HUES48 (cell line): ENCODE results near the gene MED9.
"Not testable (repeated sequence)": the region's sequence is repeated elsewhere in the genome, so short reads cannot be mapped to it uniquely, and the experiment has no call there.

ENCODE experiments used
- H3K27ac ChIP-seq: one replicate; pipeline ENCODE4 v1.7.0; 2013; ENCODE audit warnings: low read depth, low read length, inconsistent platforms
- H3K27me3 ChIP-seq: 2 replicates; pipeline ENCODE4 v1.6.1; 2013; ENCODE audit warnings: mild to moderate bottlenecking, low read length; ENCODE audit not compliant: control insufficient read depth, insufficient read depth
- H3K36me3 ChIP-seq: 2 replicates; pipeline ENCODE4 v1.6.1; 2013; ENCODE audit warnings: low read length; ENCODE audit not compliant: control insufficient read depth, insufficient read depth
- H3K4me1 ChIP-seq: 2 replicates; pipeline ENCODE4 v1.6.1; 2013; ENCODE audit warnings: mild to moderate bottlenecking, low read length; ENCODE audit not compliant: control insufficient read depth, insufficient read depth
- H3K4me3 ChIP-seq: 2 replicates; pipeline ENCODE4 v1.5.1; 2013; ENCODE audit warnings: mild to moderate bottlenecking, low read depth, low read length
- H3K9ac ChIP-seq: 2 replicates; pipeline ENCODE4 v1.6.1; 2013; ENCODE audit warnings: mild to moderate bottlenecking, low read depth, low read length, moderate library complexity
- H3K9me3 ChIP-seq: 2 replicates; pipeline ENCODE4 v1.6.1; 2013; ENCODE audit warnings: low read length; ENCODE audit not compliant: control insufficient read depth, insufficient read depth

Gene MED9

DNA sequence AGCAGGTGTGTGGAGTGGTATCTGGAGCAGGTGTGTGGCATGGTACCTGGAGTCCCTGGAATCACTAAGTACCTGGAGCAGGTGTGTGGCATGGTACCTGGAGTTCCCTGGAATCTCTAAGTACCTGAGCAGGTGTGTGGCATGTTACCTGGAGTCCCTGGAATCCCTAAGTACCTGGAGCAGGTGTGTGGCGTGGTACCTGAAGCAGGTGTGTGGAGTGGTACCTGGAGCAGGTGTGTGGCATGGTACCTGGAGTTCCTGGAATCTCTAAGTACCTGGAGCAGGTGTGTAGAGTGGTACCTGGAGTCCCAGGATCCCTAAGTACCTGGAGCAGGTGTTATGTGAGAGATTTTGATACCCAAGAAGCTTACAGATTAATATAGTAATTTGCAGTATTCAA lies 22.1 kb upstream of the MED9 start:
- H3K27me3 ChIP-seq, H3K9me3 ChIP-seq, H3K4me3 ChIP-seq: not testable (repeated sequence)

DNA sequence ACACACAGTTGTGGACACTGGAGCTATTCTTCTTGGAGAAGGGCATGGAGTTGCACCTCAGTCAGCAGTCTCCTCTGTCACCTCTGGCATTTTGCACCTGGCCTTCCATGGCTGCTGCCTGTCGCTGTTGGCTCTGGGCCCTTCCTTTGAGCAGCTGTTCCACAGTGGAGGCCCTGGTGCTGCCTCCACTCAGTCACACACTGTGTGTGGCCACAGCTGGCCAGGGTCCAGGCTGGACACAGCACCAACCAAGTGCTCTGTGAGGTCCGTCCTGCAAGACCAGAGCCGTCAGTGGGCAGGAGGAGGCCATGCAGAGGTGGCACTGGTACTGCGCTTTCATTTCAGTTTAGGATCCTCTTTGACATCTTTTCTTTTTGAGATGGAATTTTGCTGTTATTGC lies 21.6 kb upstream of the MED9 start:
- Histone ChIP-seq H3K27ac (no peak overlapping the region), H3K4me3 (no peak overlapping the region), H3K9ac (no peak overlapping the region), H3K4me1 (no peaks in the 10 kb centered on the region), H3K36me3 (no peaks in the 10 kb centered on the region), H3K27me3 (no peaks in the 10 kb centered on the region), H3K9me3 (0 out of 2 replicates have a peak, but pooled peaks cover 4% of the 10 kb centered on the region)

More for the DNA sequence above, 22.1 kb upstream of the MED9 start:
- not testable (repeated sequence) for H3K36me3 ChIP-seq, H3K27ac ChIP-seq, H3K9ac ChIP-seq, H3K4me1 ChIP-seq

DNA sequence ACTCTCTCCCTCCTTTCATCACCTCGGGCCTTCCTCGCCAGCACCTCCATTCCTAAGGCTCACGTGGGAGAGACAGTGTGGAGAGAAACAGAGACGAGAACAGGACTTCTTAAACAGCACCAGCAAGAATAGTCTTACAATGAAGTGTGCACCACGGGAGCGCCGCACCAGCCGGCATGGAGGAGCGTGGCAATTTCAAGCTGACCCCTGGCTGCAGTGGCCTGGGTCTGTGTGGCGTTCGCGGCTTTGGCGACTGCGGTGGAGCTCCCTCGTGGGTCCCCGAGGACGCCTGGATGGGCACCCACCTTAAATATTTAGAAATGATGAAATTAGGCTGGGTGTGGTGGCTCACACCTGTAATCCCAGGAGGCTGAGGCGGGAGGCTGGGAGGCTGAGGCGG lies 20.5 kb upstream of the MED9 start:
- Histone ChIP-seq H3K9ac (no peak overlapping the region), H3K4me1 (no peaks in the 10 kb centered on the region), H3K9me3 (0 out of 2 replicates have a peak, but pooled peaks cover 4% of the 10 kb centered on the region), H3K36me3 (no peaks in the 10 kb centered on the region), H3K27ac (no peak overlapping the region), H3K27me3 (no peaks in the 10 kb centered on the region), H3K4me3 (no peak overlapping the region)

DNA sequence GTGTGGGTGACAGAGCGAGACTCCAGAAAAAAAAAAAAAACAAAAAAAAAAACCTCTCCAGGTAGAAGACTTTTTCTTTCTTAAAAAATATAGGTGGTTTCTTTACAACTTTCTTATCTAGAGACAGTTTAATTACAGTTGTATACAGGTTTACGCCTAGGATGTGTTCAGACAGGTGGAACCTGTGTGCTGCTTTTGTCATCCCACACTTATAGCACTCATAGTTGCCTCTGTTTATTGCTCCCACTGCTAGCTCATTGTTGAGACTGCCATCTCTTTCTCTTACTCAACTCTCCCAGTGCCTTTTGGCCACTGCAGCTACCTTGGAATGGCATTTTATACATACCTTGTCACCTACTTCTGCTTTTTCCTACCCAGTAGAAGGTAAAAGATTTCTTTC lies 19.1 kb upstream of the MED9 start:
- H3K36me3 ChIP-seq, result no peaks in the 10 kb centered on the region
- H3K27ac ChIP-seq, result no peak overlapping the region
- H3K9me3 ChIP-seq, result 0 out of 2 replicates have a peak, but pooled peaks cover 4% of the 10 kb centered on the region
- no peaks in the 10 kb centered on the region for H3K27me3 ChIP-seq
- H3K4me1 ChIP-seq, result no peaks in the 10 kb centered on the region
- H3K9ac ChIP-seq, result no peak overlapping the region
- no peak overlapping the region for H3K4me3 ChIP-seq

DNA sequence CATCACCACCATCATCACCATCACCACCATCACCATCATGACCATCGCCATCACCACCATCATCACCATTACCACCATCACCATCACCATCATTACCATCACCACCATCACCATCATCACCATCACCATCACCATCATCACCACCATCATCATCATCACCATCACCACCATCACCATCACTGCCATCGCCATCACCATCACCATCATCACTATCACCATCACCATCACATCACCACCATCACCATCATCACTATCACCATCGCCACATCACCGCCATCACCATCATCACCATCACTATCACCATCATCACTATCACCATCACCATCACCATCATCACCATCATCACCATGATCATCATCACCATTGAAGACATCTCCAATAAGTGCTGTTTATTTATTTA lies 16.8 kb upstream of the MED9 start:
- 0 out of 2 replicates have a peak, but pooled peaks cover 4% of the 10 kb centered on the region for H3K9me3 ChIP-seq
- no peak overlapping the region for H3K9ac ChIP-seq
- H3K4me1 ChIP-seq, result no peaks in the 10 kb centered on the region
- no peaks in the 10 kb centered on the region for H3K36me3 ChIP-seq
- no peaks in the 10 kb centered on the region for H3K27me3 ChIP-seq
- no peak overlapping the region for H3K4me3 ChIP-seq
- no peak overlapping the region for H3K27ac ChIP-seq

DNA sequence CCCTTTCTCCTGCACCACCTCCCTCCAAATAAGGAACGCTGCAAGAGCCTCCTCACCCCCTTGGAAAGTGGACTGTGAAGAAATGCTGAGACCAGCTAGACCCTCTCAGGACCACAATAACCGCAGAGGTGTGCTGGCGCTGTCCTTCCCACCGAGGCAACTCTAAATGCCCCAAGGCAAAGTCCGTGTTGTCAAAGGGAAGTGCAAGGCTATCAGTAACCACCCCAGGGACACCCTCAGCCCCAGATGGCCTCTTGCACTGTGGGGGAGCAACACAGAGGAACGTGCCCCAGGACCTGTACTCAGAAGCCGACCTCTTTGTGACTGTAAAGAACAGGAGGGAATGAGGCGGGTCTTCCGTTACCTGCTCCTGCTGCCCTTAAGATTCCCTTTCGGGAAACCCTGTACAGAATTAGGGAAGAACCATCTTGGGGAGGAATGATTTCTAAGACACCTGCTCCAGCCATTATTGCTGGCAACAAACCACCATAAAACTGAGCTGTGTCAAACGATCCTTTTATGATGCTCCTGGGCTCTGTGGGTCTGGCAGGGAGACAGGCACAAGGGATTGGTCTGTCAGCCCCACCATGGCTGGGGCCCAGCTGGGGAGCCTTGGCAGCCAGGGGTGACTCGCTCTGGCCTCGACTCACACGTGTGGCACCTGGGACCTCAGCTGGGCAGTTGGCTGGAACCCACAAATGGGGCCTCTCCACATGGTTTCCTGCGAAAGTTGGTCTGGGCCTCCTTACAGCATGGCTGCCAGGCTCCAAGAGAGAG lies 14.6 kb upstream of the MED9 start:
- 0 out of 2 replicates have a peak, but pooled peaks cover 4% of the 10 kb centered on the region for H3K9me3 ChIP-seq
- H3K27me3 ChIP-seq, result peaks cover 4% of the 10 kb centered on the region
- H3K36me3 ChIP-seq, result no peaks in the 10 kb centered on the region
- H3K4me1 ChIP-seq, result no peaks in the 10 kb centered on the region
- no peak overlapping the region for H3K9ac ChIP-seq
- no peak overlapping the region for H3K27ac ChIP-seq
- H3K4me3 ChIP-seq, result no peak overlapping the region

DNA sequence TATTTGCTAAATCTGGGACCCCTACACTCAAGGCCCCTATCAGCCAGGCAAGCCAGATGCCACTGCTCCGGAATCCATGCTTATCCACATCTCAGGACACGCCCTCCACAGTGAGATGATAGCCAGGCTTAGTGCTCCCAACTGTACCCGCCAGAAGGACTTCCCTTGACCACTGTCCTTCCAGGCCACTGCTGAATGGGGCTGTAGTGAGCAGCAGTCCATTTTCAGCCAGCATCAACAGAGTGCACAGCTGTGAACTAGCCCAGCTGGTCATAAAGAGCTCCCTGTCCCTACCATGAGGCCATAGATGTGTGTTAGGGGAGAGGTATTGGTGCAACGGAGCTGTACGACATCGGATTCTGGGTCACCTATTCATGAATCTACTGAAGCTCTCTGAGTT lies 13.0 kb upstream of the MED9 start:
- Histone ChIP-seq H3K9ac (no peak overlapping the region), H3K27me3 (peaks cover 4% of the 10 kb centered on the region), H3K4me3 (no peak overlapping the region), H3K36me3 (no peaks in the 10 kb centered on the region), H3K4me1 (no peaks in the 10 kb centered on the region), H3K9me3 (0 out of 2 replicates have a peak, but pooled peaks cover 4% of the 10 kb centered on the region), H3K27ac (no peak overlapping the region)

DNA sequence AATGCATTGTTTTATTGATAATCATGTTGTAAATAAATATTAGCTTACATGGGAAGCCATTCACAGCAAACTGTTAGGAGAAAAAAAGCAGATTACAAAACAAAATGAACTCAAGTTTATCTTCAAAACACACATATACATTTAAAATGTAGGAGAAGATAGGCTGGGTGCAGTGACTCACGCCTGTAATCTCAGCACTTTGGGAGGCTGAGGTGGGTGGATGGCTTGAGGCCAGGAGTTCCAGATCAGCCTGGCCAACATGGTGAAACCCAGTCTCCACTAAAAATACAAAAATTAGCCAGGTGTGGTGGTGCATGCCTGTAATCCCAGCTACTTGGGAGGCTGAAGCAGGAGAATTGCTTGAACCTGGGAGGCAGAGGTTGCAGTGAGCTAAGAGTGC lies 10.9 kb upstream of the MED9 start:
- not testable (repeated sequence) for H3K9ac ChIP-seq, H3K4me1 ChIP-seq, H3K4me3 ChIP-seq, H3K9me3 ChIP-seq, H3K27me3 ChIP-seq, H3K36me3 ChIP-seq, H3K27ac ChIP-seq

DNA sequence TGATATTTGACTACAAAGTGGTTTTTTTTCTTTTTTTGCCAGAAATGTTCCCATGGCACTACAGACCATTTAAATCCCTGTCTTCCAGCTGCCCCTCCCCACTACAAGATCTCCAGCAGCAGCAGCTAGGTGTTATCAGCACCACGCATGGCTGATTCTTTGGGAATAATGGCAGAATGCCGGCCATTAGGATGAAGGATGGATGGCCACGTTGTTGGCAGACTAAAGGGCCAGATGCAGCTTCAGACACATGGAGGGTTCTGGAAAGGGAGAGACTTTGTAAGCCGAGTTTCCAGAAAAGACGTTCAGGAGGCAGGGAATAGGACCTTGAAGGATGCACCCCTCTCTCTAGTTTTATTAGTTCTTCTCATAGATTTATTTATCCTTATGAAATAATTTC lies 10.3 kb upstream of the MED9 start:
- Histone ChIP-seq H3K4me3 (no peak overlapping the region), H3K27me3 (peaks cover 4% of the 10 kb centered on the region), H3K4me1 (no peaks in the 10 kb centered on the region), H3K27ac (no peak overlapping the region), H3K36me3 (no peaks in the 10 kb centered on the region), H3K9ac (no peak overlapping the region), H3K9me3 (no peaks in the 10 kb centered on the region)

DNA sequence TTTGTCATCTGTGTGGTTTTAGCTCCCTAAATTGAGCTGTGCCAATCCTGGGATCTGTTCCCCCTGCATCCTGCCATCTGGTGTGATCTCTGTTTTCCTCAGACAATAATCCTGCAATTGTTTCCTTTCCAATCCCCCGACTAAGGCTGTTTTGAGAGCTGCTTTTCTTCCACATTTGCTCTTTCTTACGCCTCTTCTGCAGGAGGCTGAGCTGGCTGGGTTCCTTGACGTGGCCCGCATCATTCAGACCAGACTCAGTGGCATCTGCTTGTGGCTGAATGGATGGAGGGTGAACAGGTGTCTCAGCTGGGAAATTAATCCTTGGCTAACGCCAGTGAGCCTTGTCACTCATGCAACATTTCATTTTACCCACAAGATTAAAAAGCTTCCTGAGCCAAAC lies 9.8 kb upstream of the MED9 start:
- H3K27ac ChIP-seq, result no peak overlapping the region
- H3K4me3 ChIP-seq, result no peak overlapping the region
- no peaks in the 10 kb centered on the region for H3K36me3 ChIP-seq
- H3K4me1 ChIP-seq, result no peaks in the 10 kb centered on the region
- H3K27me3 ChIP-seq, result peaks cover 4% of the 10 kb centered on the region
- H3K9me3 ChIP-seq, result no peaks in the 10 kb centered on the region
- no peak overlapping the region for H3K9ac ChIP-seq

DNA sequence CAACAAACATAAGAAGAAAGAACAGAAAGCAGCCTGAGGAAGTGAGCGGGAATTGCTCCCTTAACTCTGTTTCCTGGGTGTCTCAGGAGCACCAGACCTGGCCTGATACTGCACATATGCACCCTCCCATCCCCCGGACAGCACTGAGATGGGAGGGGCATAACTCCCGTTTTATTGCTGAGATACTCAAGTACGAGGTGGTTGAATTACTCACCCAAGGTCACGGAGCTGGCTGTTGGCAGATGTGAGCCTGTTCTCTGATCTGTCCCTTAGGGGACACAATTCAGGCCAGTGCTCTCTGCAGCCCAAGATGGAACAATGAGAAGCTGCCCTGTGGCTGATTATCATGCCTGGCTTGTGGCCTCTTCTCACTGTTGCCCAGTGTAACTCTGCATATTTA lies 9.1 kb upstream of the MED9 start:
- H3K27ac ChIP-seq, result no peak overlapping the region
- peaks cover 4% of the 10 kb centered on the region for H3K27me3 ChIP-seq
- no peak overlapping the region for H3K9ac ChIP-seq
- no peaks in the 10 kb centered on the region for H3K9me3 ChIP-seq
- no peaks in the 10 kb centered on the region for H3K4me1 ChIP-seq
- H3K36me3 ChIP-seq, result no peaks in the 10 kb centered on the region
- H3K4me3 ChIP-seq, result no peak overlapping the region
